Keratinocyte (primary cell): Measurements from ENCODE around the gene ALG6. TPM values are rescaled to one million over a fixed set of nuclear protein-coding genes. Genes with fewer than 3 reads are reported as not detected.

ENCODE experiments used
- DNase-seq: peaks from one replicate; pipeline ENCODE4 v3.0.0-alpha.2; 2011; ENCODE audit warnings: low read depth, missing footprints, low spot score
- FAIRE-seq: peaks from 2 replicates; lab custom pipeline; 2011; peaks lifted over from hg19 to GRCh38; lab: Jason Lieb, UNC
- H2AFZ ChIP-seq: 2 replicates; pipeline ENCODE4 v1.6.0; 2012; ENCODE audit warnings: low read length, control low read depth, inconsistent platforms; ENCODE audit not compliant: control insufficient read depth
- H3K27ac ChIP-seq: 2 replicates; pipeline ENCODE4 v1.5.1; 2011; ENCODE audit warnings: low read length; ENCODE audit not compliant: control insufficient read depth, insufficient read depth
- H3K27me3 ChIP-seq: 3 replicates; pipeline ENCODE4 v1.6.0; 2011; ENCODE audit warnings: low read length; ENCODE audit not compliant: control insufficient read depth, insufficient read depth; ENCODE audit errors: extremely low read depth
- H3K36me3 ChIP-seq, 2 experiments: 2 replicates in 1 of 2; 3 replicates in 1 of 2; pipeline ENCODE4 v1.5.1; 2011; ENCODE audit warnings: low read length in 2 of 2, mild to moderate bottlenecking in 1 of 2; ENCODE audit not compliant: control insufficient read depth in 2 of 2, insufficient read depth in 2 of 2; ENCODE audit errors: extremely low read depth in 1 of 2
- H3K4me1 ChIP-seq: 3 replicates; pipeline ENCODE4 v1.5.1; 2011; ENCODE audit warnings: low read length; ENCODE audit not compliant: control insufficient read depth, insufficient read depth; ENCODE audit errors: extremely low read depth
- H3K4me2 ChIP-seq: 3 replicates; pipeline ENCODE4 v1.6.0; 2011; ENCODE audit warnings: low read depth, low read length; ENCODE audit not compliant: control insufficient read depth, insufficient read depth; ENCODE audit errors: extremely low read depth
- H3K4me3 ChIP-seq, 3 experiments: fragments of 200-600 bp in 1 of 3; sonication (generic) in 1 of 3; 2 replicates in 2 of 3; 3 replicates in 1 of 3; pipeline ENCODE4 v1.5.1; 2011 to 2016; ENCODE audit warnings: low read length in 3 of 3, mild to moderate bottlenecking in 3 of 3, control low read depth in 2 of 3, inconsistent platforms in 1 of 3, low read depth in 1 of 3, mixed read lengths in 1 of 3, mixed run types in 1 of 3, moderate library complexity in 1 of 3; ENCODE audit not compliant: control insufficient read depth in 2 of 3, insufficient read depth in 2 of 3; ENCODE audit errors: extremely low read depth in 1 of 3
- H3K79me2 ChIP-seq: 2 replicates; pipeline ENCODE4 v1.6.0; 2012; ENCODE audit warnings: low read length; ENCODE audit not compliant: control insufficient read depth, insufficient read depth
- H3K9ac ChIP-seq: 3 replicates; pipeline ENCODE4 v1.6.0; 2011; ENCODE audit warnings: low read length; ENCODE audit not compliant: control insufficient read depth, insufficient read depth; ENCODE audit errors: extremely low read depth
- H3K9me1 ChIP-seq: 3 replicates; pipeline ENCODE4 v1.6.0; 2011; ENCODE audit warnings: low read length; ENCODE audit not compliant: control insufficient read depth, insufficient read depth; ENCODE audit errors: extremely low read depth
- H3K9me3 ChIP-seq: 2 replicates; pipeline ENCODE4 v1.5.1; 2012; ENCODE audit warnings: low read depth, low read length; ENCODE audit not compliant: control insufficient read depth
- H4K20me1 ChIP-seq: 3 replicates; pipeline ENCODE4 v1.6.0; 2011; ENCODE audit warnings: low read length; ENCODE audit not compliant: control insufficient read depth, insufficient read depth; ENCODE audit errors: extremely low read depth
- EZH2 ChIP-seq: IDR thresholded peaks from one replicate; pipeline ENCODE4 v1.6.1; 2012; ENCODE audit warnings: inconsistent platforms, mild to moderate bottlenecking, low read length, moderate library complexity
- dilution Hi-C: fragments of 300-500 bp; cut with MboI; formaldehyde crosslinking; loops from one replicate; pipeline ENCODE4 v1.7.0; 2020; ENCODE audit warnings: low sequenced_read_pairs; ENCODE audit not compliant: extremely low pct_ligation_motif_present
- polyA plus RNA-seq, 5 experiments: library from polyadenylated mRNA; depleted of rRNA in 3 of 5; stranded (reverse) in 3 of 5; stranded (forward) in 1 of 5; unstranded in 1 of 5; fragments of >200 nt; gene quantifications; 1 replicate in 1 of 5; 2 replicates in 3 of 5; 3 replicates in 1 of 5; pipeline versions ENCODE4 v1.2.1 to v1.2.3, GENCODE V29; 2011 to 2012; ENCODE audit warnings: missing spikeins in 2 of 5, low read depth in 1 of 5, low replicate concordance in 1 of 5
- TF ChIP-seq, protein P1 (sequence below), 3 experiments: IDR thresholded peaks in 1 of 3; conservative IDR thresholded peaks in 1 of 3; optimal IDR thresholded peaks in 1 of 3; 2 replicates in 2 of 3; 3 replicates in 1 of 3; pipeline versions ENCODE3 to v1.5.1; 2011; ENCODE audit warnings: low read length in 3 of 3, mild to moderate bottlenecking in 3 of 3, moderate library complexity in 2 of 3, control low read depth in 1 of 3, inconsistent platforms in 1 of 3; ENCODE audit not compliant: insufficient read depth in 2 of 3; ENCODE audit errors: extremely low read depth in 1 of 3

ALG6 gene
- polyA plus RNA-seq, 1 donor (not counting 4 experiments of a cell fraction or from before 2014, with no cell fraction given), result 20.5 TPM

DNA sequence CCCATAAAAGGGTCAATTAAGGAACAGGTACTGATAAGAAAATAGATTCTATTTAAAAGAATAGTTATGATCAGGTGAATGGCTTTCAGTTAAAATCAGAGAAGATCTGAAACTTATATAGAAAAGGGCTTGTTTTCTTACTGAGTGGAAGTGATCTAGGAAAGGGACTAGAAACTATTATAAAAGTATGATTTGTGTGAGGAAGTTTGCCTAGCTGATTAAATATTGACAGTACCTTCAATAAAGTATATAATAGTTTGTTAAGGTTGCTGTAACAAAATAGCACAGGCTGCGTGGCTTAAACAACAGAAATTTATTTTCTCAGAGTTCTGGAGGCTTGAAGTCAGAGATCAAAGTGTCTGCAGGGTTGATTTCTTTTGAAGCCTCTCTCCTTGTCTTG, 5.4 kb upstream of the ALG6 start:
- H3K4me2 ChIP-seq, result no peak overlapping the region
- no peak overlapping the region for H3K4me3 ChIP-seq
- H3K9me3 ChIP-seq, result no peaks in the 10 kb centered on the region
- H3K27me3 ChIP-seq, result peaks cover 4% of the 10 kb centered on the region
- dilution Hi-C loops, result no loop called here
- no peak overlapping the region for H3K9ac ChIP-seq
- TF ChIP-seq, protein P1, sequence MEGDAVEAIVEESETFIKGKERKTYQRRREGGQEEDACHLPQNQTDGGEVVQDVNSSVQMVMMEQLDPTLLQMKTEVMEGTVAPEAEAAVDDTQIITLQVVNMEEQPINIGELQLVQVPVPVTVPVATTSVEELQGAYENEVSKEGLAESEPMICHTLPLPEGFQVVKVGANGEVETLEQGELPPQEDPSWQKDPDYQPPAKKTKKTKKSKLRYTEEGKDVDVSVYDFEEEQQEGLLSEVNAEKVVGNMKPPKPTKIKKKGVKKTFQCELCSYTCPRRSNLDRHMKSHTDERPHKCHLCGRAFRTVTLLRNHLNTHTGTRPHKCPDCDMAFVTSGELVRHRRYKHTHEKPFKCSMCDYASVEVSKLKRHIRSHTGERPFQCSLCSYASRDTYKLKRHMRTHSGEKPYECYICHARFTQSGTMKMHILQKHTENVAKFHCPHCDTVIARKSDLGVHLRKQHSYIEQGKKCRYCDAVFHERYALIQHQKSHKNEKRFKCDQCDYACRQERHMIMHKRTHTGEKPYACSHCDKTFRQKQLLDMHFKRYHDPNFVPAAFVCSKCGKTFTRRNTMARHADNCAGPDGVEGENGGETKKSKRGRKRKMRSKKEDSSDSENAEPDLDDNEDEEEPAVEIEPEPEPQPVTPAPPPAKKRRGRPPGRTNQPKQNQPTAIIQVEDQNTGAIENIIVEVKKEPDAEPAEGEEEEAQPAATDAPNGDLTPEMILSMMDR (optimal IDR thresholded peaks at IDR 0.05 in 1 of 3, IDR thresholded peaks at IDR 0.05 in 1 of 3, conservative IDR thresholded peaks at IDR 0.05 in 1 of 3; ENCODE audit: extremely low read depth in 1 of 3, insufficient read depth in 2 of 3, low read length in 3 of 3), result no peak
- TF ChIP-seq EZH2, result no peak
- no peak for DNase-seq
- H3K9me1 ChIP-seq, result no peaks in the 10 kb centered on the region
- no peaks in the 10 kb centered on the region for H3K36me3 ChIP-seq
- H3K4me1 ChIP-seq, result peaks cover 3% of the 10 kb centered on the region
- no peak for FAIRE-seq
- H3K79me2 ChIP-seq, result no peaks in the 10 kb centered on the region
- no peak overlapping the region for H3K27ac ChIP-seq
- no peaks in the 10 kb centered on the region for H4K20me1 ChIP-seq
- H2AFZ ChIP-seq, result no peak overlapping the region

DNA sequence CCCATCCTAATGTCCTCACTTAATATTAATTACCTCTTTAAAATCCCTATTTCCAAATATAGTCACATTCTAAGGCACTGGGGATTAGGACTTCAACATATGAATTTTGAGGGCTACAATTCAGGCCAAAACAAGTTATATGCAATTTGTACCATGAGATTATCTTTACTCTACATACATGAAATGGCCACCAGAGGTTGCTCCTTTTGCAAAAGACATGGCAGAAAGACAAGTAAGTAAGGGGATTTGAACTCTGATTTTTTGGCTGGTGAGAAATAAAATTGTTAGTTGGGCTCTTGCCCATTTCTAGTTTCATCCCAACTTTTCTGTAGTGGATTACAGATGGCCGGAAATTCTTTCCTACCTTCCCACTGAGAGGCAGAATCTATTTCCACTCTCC, 4.8 kb upstream of the ALG6 start:
- no peak overlapping the region for H3K4me2 ChIP-seq
- dilution Hi-C loops, result no loop called here
- no peaks in the 10 kb centered on the region for H3K9me1 ChIP-seq
- FAIRE-seq, result no peak
- peaks cover 4% of the 10 kb centered on the region for H3K4me1 ChIP-seq
- peaks cover 4% of the 10 kb centered on the region for H3K27me3 ChIP-seq
- H3K27ac ChIP-seq, result no peak overlapping the region
- no peak for DNase-seq
- no peak overlapping the region for H2AFZ ChIP-seq
- TF ChIP-seq, protein P1 (optimal IDR thresholded peaks at IDR 0.05 in 1 of 3, IDR thresholded peaks at IDR 0.05 in 1 of 3, conservative IDR thresholded peaks at IDR 0.05 in 1 of 3; ENCODE audit: extremely low read depth in 1 of 3, insufficient read depth in 2 of 3, low read length in 3 of 3), result peak in 1 of 3 experiments; percentile 8
- TF ChIP-seq EZH2, result no peak
- no peaks in the 10 kb centered on the region for H3K9me3 ChIP-seq
- H3K9ac ChIP-seq, result no peak overlapping the region
- H4K20me1 ChIP-seq, result no peaks in the 10 kb centered on the region
- H3K36me3 ChIP-seq, result no peaks in the 10 kb centered on the region
- H3K79me2 ChIP-seq, result peaks cover under 1% of the 10 kb centered on the region
- no peak overlapping the region for H3K4me3 ChIP-seq
